WTC11 (cell line): ENCODE measurements around the gene DPY30. TPM values are rescaled to one million over a fixed set of nuclear protein-coding genes. Genes with fewer than 3 reads are reported as not detected.

ENCODE experiments used
- ATAC-seq: fragments of 200-7000 bp; cut with Tn5 transposase; 2 replicates; pipeline ENCODE4 v1.10.0; 2021; ENCODE audit warnings: mild to moderate bottlenecking, moderate library complexity
- CTCF ChIA-PET: fragments of 300-600 bp; sonication (Branson Sonifier 250); formaldehyde crosslinking; loops from one replicate; lab custom pipeline; 2021; ENCODE audit warnings: antibody characterized with exemption; lab: Charles Lee
- POLR2A ChIA-PET: fragments of 350-600 bp; sonication (Branson Sonifier 250); formaldehyde crosslinking; loops from one replicate; lab custom pipeline; 2021; ENCODE audit warnings: antibody characterized with exemption; lab: Charles Lee
- DNase-seq: peaks from one replicate; pipeline ENCODE4 v3.0.0; 2021; ENCODE audit warnings: low spot score
- H3K27ac Mint-ChIP-seq: 2 replicates; pipeline ENCODE4 v1.8.0; 2021; ENCODE audit warnings: mixed read lengths
- H3K27me3 Mint-ChIP-seq: 2 replicates; pipeline ENCODE4 v1.8.0; 2021; ENCODE audit warnings: low read depth, mild to moderate bottlenecking, moderate library complexity, mixed read lengths
- H3K36me3 Mint-ChIP-seq: 2 replicates; pipeline ENCODE4 v1.8.0; 2021; ENCODE audit warnings: mixed read lengths
- H3K4me1 Mint-ChIP-seq: 2 replicates; pipeline ENCODE4 v1.8.0; 2022; ENCODE audit warnings: mixed read lengths
- H3K4me3 Mint-ChIP-seq: 2 replicates; pipeline ENCODE4 v1.8.0; 2021; ENCODE audit warnings: mild to moderate bottlenecking, moderate library complexity, mixed read lengths
- H3K9me3 Mint-ChIP-seq: 2 replicates; pipeline ENCODE4 v1.8.0; 2021; ENCODE audit warnings: mixed read lengths
- AFF4 ChIP-seq: sonication (generic); formaldehyde crosslinking; IDR thresholded peaks from 2 replicates; pipeline ENCODE4 v1.8.1; 2023; ENCODE audit warnings: mild to moderate bottlenecking, missing genetic modification reagents, borderline replicate concordance
- GRHL2 ChIP-seq: fragments of 250-450 bp; sonication (Bioruptor Pico); IDR thresholded peaks from 2 replicates; pipeline ENCODE4 v1.8.0; 2022; ENCODE audit warnings: mild to moderate bottlenecking, moderate library complexity; ENCODE audit not compliant: insufficient replicate concordance, severe bottlenecking
- HMGA2 ChIP-seq: fragments of 250-450 bp; sonication (Bioruptor Pico); IDR thresholded peaks from 2 replicates; pipeline ENCODE4 v1.4.0; 2021; ENCODE audit warnings: mild to moderate bottlenecking, moderate library complexity
- IRF1 ChIP-seq: sonication (generic); formaldehyde crosslinking; IDR thresholded peaks from 2 replicates; pipeline ENCODE4 v1.8.0; 2023; ENCODE audit warnings: missing genetic modification reagents
- JUN ChIP-seq: sonication (generic); formaldehyde crosslinking; IDR thresholded peaks from 2 replicates; pipeline ENCODE4 v1.8.0; 2023; ENCODE audit warnings: mild to moderate bottlenecking, missing genetic modification reagents
- MAX ChIP-seq: sonication (generic); formaldehyde crosslinking; IDR thresholded peaks from 2 replicates; pipeline ENCODE4 v1.8.0; 2022; ENCODE audit warnings: mild to moderate bottlenecking, missing genetic modification reagents
- MXD4 ChIP-seq: fragments of 250-450 bp; sonication (Bioruptor Pico); IDR thresholded peaks from 2 replicates; pipeline ENCODE4 v1.8.0; 2021; ENCODE audit warnings: mild to moderate bottlenecking, moderate library complexity, borderline replicate concordance
- MYBL2 ChIP-seq: sonication (generic); formaldehyde crosslinking; IDR thresholded peaks from 2 replicates; pipeline ENCODE4 v1.8.1; 2023; ENCODE audit warnings: mild to moderate bottlenecking, moderate library complexity, missing genetic modification reagents
- RORB ChIP-seq: fragments of 250-450 bp; sonication (Bioruptor Pico); IDR thresholded peaks from 2 replicates; pipeline ENCODE4 v1.9.0; 2021; ENCODE audit warnings: mild to moderate bottlenecking
- SMAD3 ChIP-seq: sonication (generic); formaldehyde crosslinking; IDR thresholded peaks from 2 replicates; pipeline ENCODE4 v1.8.0; 2022; ENCODE audit warnings: missing genetic modification reagents, mild to moderate bottlenecking, borderline replicate concordance
- SP1 ChIP-seq: sonication (generic); formaldehyde crosslinking; conservative IDR thresholded peaks from 2 replicates; pipeline ENCODE4 v1.8.1; 2022; ENCODE audit warnings: missing genetic modification reagents
- ZNF121 ChIP-seq: sonication (generic); formaldehyde crosslinking; IDR thresholded peaks from 2 replicates; pipeline ENCODE4 v1.8.0; 2023; ENCODE audit warnings: missing genetic modification reagents
- ZNF263 ChIP-seq: sonication (generic); formaldehyde crosslinking; IDR thresholded peaks from 2 replicates; pipeline ENCODE4 v1.8.1; 2022; ENCODE audit warnings: low read depth, mild to moderate bottlenecking, moderate library complexity, missing genetic modification reagents
- ZNF512 ChIP-seq: sonication (generic); formaldehyde crosslinking; IDR thresholded peaks from 2 replicates; pipeline ENCODE4 v1.8.1; 2022; ENCODE audit warnings: missing genetic modification reagents, borderline replicate concordance
- ZNF671 ChIP-seq: fragments of 250-450 bp; sonication (Bioruptor Pico); IDR thresholded peaks from 2 replicates; pipeline ENCODE4 v1.8.0; 2021; ENCODE audit warnings: mild to moderate bottlenecking
- ZSCAN18 ChIP-seq: fragments of 250-450 bp; sonication (Bioruptor Pico); IDR thresholded peaks from 2 replicates; pipeline ENCODE4 v2.1.2; 2022; ENCODE audit warnings: mild to moderate bottlenecking, moderate library complexity
- total RNA-seq: library from RNA; stranded (reverse); gene quantifications from 3 replicates; pipeline ENCODE4 v1.2.3, GENCODE V29; 2021
- TF ChIP-seq, protein P1 (sequence below): sonication (generic); formaldehyde crosslinking; IDR thresholded peaks from 2 replicates; pipeline ENCODE4 v1.8.1; 2023; ENCODE audit warnings: mild to moderate bottlenecking, missing genetic modification reagents
- TF ChIP-seq, protein P2 (sequence below): sonication (generic); formaldehyde crosslinking; IDR thresholded peaks from 2 replicates; pipeline ENCODE4 v1.8.1; 2022; ENCODE audit warnings: mild to moderate bottlenecking, moderate library complexity, missing genetic modification reagents
- TF ChIP-seq, protein P3 (sequence below): fragments of 250-450 bp; sonication (Bioruptor Pico); IDR thresholded peaks from 2 replicates; pipeline ENCODE4 v1.9.0; 2021; ENCODE audit warnings: mild to moderate bottlenecking, borderline replicate concordance
- TF ChIP-seq, protein P4 (sequence below): sonication (generic); formaldehyde crosslinking; IDR thresholded peaks from 2 replicates; pipeline ENCODE4 v1.8.1; 2023; ENCODE audit warnings: mild to moderate bottlenecking, missing genetic modification reagents

DPY30 gene
- total RNA-seq, 1 experiment from 2014 or later, result 116 TPM

DNA sequence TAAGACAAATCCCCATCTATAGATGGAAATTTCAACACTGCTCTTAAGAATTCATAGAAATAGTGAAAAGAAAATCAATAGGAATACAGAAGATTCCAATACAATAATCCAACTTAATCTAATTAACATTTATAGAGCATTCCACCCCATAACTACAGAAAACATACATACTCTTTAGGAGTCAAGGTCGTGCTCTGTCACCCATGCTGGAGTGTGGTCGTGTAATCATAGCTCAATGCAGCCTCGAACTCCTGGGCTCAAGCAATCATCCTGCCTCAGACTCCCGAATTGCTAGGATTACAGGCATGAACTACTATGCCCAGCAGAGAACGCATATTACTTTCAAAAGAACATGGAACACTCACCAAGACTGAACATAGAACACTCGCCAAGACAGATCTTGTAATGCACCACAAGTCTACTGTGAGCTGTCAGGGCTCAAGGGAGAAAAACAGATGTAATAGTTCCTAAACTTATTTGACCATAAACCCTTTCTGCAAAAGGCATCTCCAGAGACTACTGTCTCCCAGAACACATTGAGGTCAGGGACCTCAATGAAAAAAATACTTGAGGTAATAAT is 42.9 kb downstream of the DPY30 start:
- H3K27ac Mint-ChIP-seq, result peak overlapping the region; percentile 50; the same call in 1 of the 2 replicates

More for the DNA sequence above, 42.9 kb downstream of the DPY30 start:
- Mint-ChIP-seq H3K36me3 (no peaks in the 10 kb centered on the region), H3K9me3 (no peaks in the 10 kb centered on the region), H3K27me3 (no peaks in the 10 kb centered on the region), H3K4me3 (no peak overlapping the region), H3K4me1 (peaks cover 17% of the 10 kb centered on the region)
- POLR2A ChIA-PET, result interaction anchor here (0.6 kb wide), 1 partner anchor 17 kb away, joined by 5 read pairs; no protein-coding TSS in a partner anchor
- CTCF ChIA-PET, result no interaction called here
- TF ChIP-seq MXD4 (CRISPR knock-in tag), result no peak
- TF ChIP-seq, protein P1, sequence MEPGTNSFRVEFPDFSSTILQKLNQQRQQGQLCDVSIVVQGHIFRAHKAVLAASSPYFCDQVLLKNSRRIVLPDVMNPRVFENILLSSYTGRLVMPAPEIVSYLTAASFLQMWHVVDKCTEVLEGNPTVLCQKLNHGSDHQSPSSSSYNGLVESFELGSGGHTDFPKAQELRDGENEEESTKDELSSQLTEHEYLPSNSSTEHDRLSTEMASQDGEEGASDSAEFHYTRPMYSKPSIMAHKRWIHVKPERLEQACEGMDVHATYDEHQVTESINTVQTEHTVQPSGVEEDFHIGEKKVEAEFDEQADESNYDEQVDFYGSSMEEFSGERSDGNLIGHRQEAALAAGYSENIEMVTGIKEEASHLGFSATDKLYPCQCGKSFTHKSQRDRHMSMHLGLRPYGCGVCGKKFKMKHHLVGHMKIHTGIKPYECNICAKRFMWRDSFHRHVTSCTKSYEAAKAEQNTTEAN (CRISPR knock-in tag), result no peak
- TF ChIP-seq AFF4 (CRISPR knock-in tag), result no peak
- no peak for TF ChIP-seq IRF1 (CRISPR knock-in tag)
- no peak for TF ChIP-seq MYBL2 (CRISPR knock-in tag)
- TF ChIP-seq ZSCAN18 (CRISPR knock-in tag), result no peak
- TF ChIP-seq MAX, result no peak
- TF ChIP-seq HMGA2 (CRISPR knock-in tag), result no peak
- TF ChIP-seq ZNF263 (CRISPR knock-in tag), result no peak
- TF ChIP-seq SP1 (CRISPR knock-in tag), result no peak
- TF ChIP-seq, protein P2, sequence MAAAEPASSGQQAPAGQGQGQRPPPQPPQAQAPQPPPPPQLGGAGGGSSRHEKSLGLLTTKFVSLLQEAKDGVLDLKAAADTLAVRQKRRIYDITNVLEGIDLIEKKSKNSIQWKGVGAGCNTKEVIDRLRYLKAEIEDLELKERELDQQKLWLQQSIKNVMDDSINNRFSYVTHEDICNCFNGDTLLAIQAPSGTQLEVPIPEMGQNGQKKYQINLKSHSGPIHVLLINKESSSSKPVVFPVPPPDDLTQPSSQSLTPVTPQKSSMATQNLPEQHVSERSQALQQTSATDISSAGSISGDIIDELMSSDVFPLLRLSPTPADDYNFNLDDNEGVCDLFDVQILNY (CRISPR knock-in tag), result no peak
- TF ChIP-seq, protein P3, sequence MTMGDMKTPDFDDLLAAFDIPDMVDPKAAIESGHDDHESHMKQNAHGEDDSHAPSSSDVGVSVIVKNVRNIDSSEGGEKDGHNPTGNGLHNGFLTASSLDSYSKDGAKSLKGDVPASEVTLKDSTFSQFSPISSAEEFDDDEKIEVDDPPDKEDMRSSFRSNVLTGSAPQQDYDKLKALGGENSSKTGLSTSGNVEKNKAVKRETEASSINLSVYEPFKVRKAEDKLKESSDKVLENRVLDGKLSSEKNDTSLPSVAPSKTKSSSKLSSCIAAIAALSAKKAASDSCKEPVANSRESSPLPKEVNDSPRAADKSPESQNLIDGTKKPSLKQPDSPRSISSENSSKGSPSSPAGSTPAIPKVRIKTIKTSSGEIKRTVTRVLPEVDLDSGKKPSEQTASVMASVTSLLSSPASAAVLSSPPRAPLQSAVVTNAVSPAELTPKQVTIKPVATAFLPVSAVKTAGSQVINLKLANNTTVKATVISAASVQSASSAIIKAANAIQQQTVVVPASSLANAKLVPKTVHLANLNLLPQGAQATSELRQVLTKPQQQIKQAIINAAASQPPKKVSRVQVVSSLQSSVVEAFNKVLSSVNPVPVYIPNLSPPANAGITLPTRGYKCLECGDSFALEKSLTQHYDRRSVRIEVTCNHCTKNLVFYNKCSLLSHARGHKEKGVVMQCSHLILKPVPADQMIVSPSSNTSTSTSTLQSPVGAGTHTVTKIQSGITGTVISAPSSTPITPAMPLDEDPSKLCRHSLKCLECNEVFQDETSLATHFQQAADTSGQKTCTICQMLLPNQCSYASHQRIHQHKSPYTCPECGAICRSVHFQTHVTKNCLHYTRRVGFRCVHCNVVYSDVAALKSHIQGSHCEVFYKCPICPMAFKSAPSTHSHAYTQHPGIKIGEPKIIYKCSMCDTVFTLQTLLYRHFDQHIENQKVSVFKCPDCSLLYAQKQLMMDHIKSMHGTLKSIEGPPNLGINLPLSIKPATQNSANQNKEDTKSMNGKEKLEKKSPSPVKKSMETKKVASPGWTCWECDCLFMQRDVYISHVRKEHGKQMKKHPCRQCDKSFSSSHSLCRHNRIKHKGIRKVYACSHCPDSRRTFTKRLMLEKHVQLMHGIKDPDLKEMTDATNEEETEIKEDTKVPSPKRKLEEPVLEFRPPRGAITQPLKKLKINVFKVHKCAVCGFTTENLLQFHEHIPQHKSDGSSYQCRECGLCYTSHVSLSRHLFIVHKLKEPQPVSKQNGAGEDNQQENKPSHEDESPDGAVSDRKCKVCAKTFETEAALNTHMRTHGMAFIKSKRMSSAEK (CRISPR knock-in tag), result no peak
- no peak for TF ChIP-seq ZNF121
- TF ChIP-seq SMAD3 (CRISPR knock-in tag), result no peak
- TF ChIP-seq, protein P4, sequence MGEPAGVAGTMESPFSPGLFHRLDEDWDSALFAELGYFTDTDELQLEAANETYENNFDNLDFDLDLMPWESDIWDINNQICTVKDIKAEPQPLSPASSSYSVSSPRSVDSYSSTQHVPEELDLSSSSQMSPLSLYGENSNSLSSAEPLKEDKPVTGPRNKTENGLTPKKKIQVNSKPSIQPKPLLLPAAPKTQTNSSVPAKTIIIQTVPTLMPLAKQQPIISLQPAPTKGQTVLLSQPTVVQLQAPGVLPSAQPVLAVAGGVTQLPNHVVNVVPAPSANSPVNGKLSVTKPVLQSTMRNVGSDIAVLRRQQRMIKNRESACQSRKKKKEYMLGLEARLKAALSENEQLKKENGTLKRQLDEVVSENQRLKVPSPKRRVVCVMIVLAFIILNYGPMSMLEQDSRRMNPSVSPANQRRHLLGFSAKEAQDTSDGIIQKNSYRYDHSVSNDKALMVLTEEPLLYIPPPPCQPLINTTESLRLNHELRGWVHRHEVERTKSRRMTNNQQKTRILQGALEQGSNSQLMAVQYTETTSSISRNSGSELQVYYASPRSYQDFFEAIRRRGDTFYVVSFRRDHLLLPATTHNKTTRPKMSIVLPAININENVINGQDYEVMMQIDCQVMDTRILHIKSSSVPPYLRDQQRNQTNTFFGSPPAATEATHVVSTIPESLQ (CRISPR knock-in tag), result no peak
- no peak for TF ChIP-seq JUN (CRISPR knock-in tag)
- TF ChIP-seq ZNF512, result no peak
- TF ChIP-seq GRHL2 (CRISPR knock-in tag), result no peak
- no peak for TF ChIP-seq ZNF671
- no peak for TF ChIP-seq RORB (CRISPR knock-in tag)
- DNase-seq (no peak), ATAC-seq (no peak)
